T-cell (primary cell): Measurements from ENCODE around the gene NUMB. TPM values are rescaled to one million over a fixed set of nuclear protein-coding genes. Genes with fewer than 3 reads are reported as not detected.

Experiments
- ATAC-seq, 4 experiments: fragments of 200-7000 bp in 3 of 4; fragments of 150-1000 bp in 1 of 4; cut with Tn5 transposase; replicated peaks in 1 of 4; 1 replicate in 3 of 4; 2 replicates in 1 of 4; pipeline ENCODE4 v1.10.0; 2021; ENCODE audit warnings: moderate library complexity in 3 of 4, mild to moderate bottlenecking in 2 of 4, moderate number of reproducible peaks in 1 of 4
- CTCF ChIA-PET, 2 donors: fragments of 300-600 bp; sonication (Branson Sonifier 250); formaldehyde crosslinking; loops; one replicate each; lab custom pipeline; 2022; ENCODE audit warnings: antibody characterized with exemption in 2 of 2; lab: Charles Lee
- POLR2A ChIA-PET, 2 donors: fragments of 300-600 bp; sonication (Branson Sonifier 250); formaldehyde crosslinking; loops; one replicate each; lab custom pipeline; 2022; ENCODE audit warnings: antibody characterized with exemption in 2 of 2; lab: Charles Lee
- DNase-seq, 35 experiments: peaks; one replicate each; pipeline versions ENCODE4 v3.0.0 to v3.0.0-alpha.2; 2013 to 2023
- H3K27ac ChIP-seq: one replicate; pipeline ENCODE4 v1.5.1; 2013; ENCODE audit warnings: low read length
- H3K27me3 ChIP-seq, 2 experiments: replicated peaks in 1 of 2; 1 replicate in 1 of 2; 2 replicates in 1 of 2; pipeline versions ENCODE4 v1.6.1 to v1.7.0; 2013; ENCODE audit warnings: low read length in 1 of 2, mixed read lengths in 1 of 2; ENCODE audit not compliant: control insufficient read depth in 2 of 2, insufficient read depth in 2 of 2; ENCODE audit errors: extremely low read depth in 1 of 2
- H3K36me3 ChIP-seq, 2 donors: 1 replicate in 1 of 2; 2 replicates in 1 of 2; pipeline versions ENCODE4 v1.6.1 to v1.7.0; 2013; ENCODE audit warnings: low read length in 1 of 2; ENCODE audit not compliant: control insufficient read depth in 2 of 2, insufficient read depth in 1 of 2; ENCODE audit errors: extremely low read depth in 1 of 2
- H3K4me1 ChIP-seq, 2 experiments: 1 replicate in 1 of 2; 2 replicates in 1 of 2; pipeline versions ENCODE4 v1.6.1 to v1.7.0; 2013; ENCODE audit warnings: low read length in 2 of 2, mixed read lengths in 1 of 2; ENCODE audit not compliant: insufficient read depth in 2 of 2, control insufficient read depth in 1 of 2; ENCODE audit errors: extremely low read depth in 1 of 2
- H3K4me3 ChIP-seq, 2 donors: 1 replicate in 1 of 2; 2 replicates in 1 of 2; pipeline versions ENCODE4 v1.5.1 to v1.7.0; 2013; ENCODE audit warnings: mild to moderate bottlenecking in 2 of 2, low read length in 1 of 2, moderate library complexity in 1 of 2; ENCODE audit not compliant: control insufficient read depth in 1 of 2; ENCODE audit errors: extremely low read depth in 1 of 2
- H3K9me3 ChIP-seq: 2 replicates; pipeline ENCODE4 v1.7.0; 2013
- H3K27ac Mint-ChIP-seq, 2 donors: one replicate each; pipeline ENCODE4 v1.8.0; 2020 to 2021; ENCODE audit warnings: mild to moderate bottlenecking in 2 of 2, mixed read lengths in 2 of 2
- H3K27me3 Mint-ChIP-seq, 2 donors: one replicate each; pipeline ENCODE4 v1.8.0; 2021 to 2022; ENCODE audit warnings: mixed read lengths in 2 of 2
- H3K36me3 Mint-ChIP-seq: one replicate; pipeline ENCODE4 v1.8.0; 2021; ENCODE audit warnings: mixed read lengths
- H3K4me1 Mint-ChIP-seq, 3 donors: one replicate each; pipeline ENCODE4 v1.8.0; 2020 to 2022; ENCODE audit warnings: mixed read lengths in 3 of 3, mild to moderate bottlenecking in 1 of 3
- H3K4me3 Mint-ChIP-seq, 3 donors: one replicate each; pipeline ENCODE4 v1.8.0; 2020 to 2022; ENCODE audit warnings: mild to moderate bottlenecking in 3 of 3, mixed read lengths in 3 of 3, moderate library complexity in 3 of 3
- H3K9me3 Mint-ChIP-seq, 3 donors: one replicate each; pipeline ENCODE4 v1.8.0; 2020 to 2022; ENCODE audit warnings: mixed read lengths in 3 of 3
- WGBS: methylation state at CpG from one replicate; pipeline ENCODE4 v1.1.5; 2013; ENCODE audit warnings: missing lambda C conversion rate; ENCODE audit not compliant: insufficient coverage; 5-methylcytosine and 5-hydroxymethylcytosine counted together
- total RNA-seq, 35 experiments: library from RNA in 6 of 35; stranded (reverse) in 6 of 35; fragments of 120-200 nt in 1 of 35; gene quantifications; one replicate each; pipeline versions ENCODE4 v1.2.1 to v1.2.4 and lab custom pipeline; 2013 to 2026

The NUMB gene
- total RNA-seq, 5 donors from 2014 or later (not counting 1 experiment from before 2014, with no cell fraction given) = 45.1 to 52.6 (median 49.1) TPM

- ChIA-PET POLR2A (no interaction called here), CTCF (no interaction called here)
- Histone ChIP-seq H3K27me3 (peaks cover 0 to 50% of the 10 kb centered on the region in 2 experiments), H3K9me3 (no peaks in the 10 kb centered on the region), H3K4me3 (no peak overlapping the region), H3K27ac (no peak overlapping the region), H3K36me3 (no peaks in the 10 kb centered on the region), H3K4me1 (peaks cover 0 to 8% of the 10 kb centered on the region in 2 experiments)
- ATAC-seq = no peak
- Mint-ChIP-seq H3K4me3 (no peak overlapping the region), H3K27me3 (peaks cover 14 to 16% of the 10 kb centered on the region in 2 donors), H3K4me1 (peaks cover 12 to 14% (median 13%) of the 10 kb centered on the region in 3 donors), H3K9me3 (no peaks in the 10 kb centered on the region), H3K36me3 (no peaks in the 10 kb centered on the region), H3K27ac (no peak overlapping the region)
- WGBS = 81% methylated on average over 2 of the region's 3 CpGs
- no peak for DNase-seq
Measured at GRCh38 chr14:73265721-73266046, 192.7 kb downstream of the NUMB start.

- DNase-seq (no peak), ATAC-seq (no peak)
- Mint-ChIP-seq H3K27ac (no peak overlapping the region), H3K4me3 (no peak overlapping the region), H3K4me1 (peaks cover 7 to 8% (median 7%) of the 10 kb centered on the region in 3 donors), H3K9me3 (no peaks in the 10 kb centered on the region), H3K36me3 (no peaks in the 10 kb centered on the region), H3K27me3 (peaks cover 14 to 16% of the 10 kb centered on the region in 2 donors)
- WGBS = 94% methylated on average over 12 of the region's 18 CpGs
- ChIA-PET POLR2A (interaction anchor here in 1 of 2 donors (0.6 kb wide), 1 partner anchor 1305 kb away, joined by 3 read pairs; no protein-coding TSS in a partner anchor), CTCF (interaction anchor here in 1 of 2 donors (0.6 kb wide), 2 partner anchors 179 to 468 kb away, joined by 3 to 4 read pairs; no protein-coding TSS in a partner anchor)
- Histone ChIP-seq H3K27me3 (peaks cover 0 to 53% of the 10 kb centered on the region in 2 experiments), H3K9me3 (no peaks in the 10 kb centered on the region), H3K4me3 (no peak overlapping the region), H3K27ac (no peak overlapping the region), H3K4me1 (peaks cover 0 to 5% of the 10 kb centered on the region in 2 experiments), H3K36me3 (no peaks in the 10 kb centered on the region)
Measured at GRCh38 chr14:73264885-73265720, 193.2 kb downstream of the NUMB start.

GRCh38 chr14:73264080-73264884, 194.1 kb downstream of the NUMB start:
- Mint-ChIP-seq H3K4me3 (no peak overlapping the region), H3K27me3 (peaks cover 14% of the 10 kb centered on the region in 2 donors), H3K27ac (no peak overlapping the region), H3K36me3 (no peaks in the 10 kb centered on the region), H3K4me1 (peaks cover 1 to 3% (median 3%) of the 10 kb centered on the region in 3 donors), H3K9me3 (no peaks in the 10 kb centered on the region)
- Histone ChIP-seq H3K36me3 (no peaks in the 10 kb centered on the region), H3K9me3 (no peaks in the 10 kb centered on the region), H3K27ac (no peak overlapping the region), H3K27me3 (peaks cover 0 to 56% of the 10 kb centered on the region in 2 experiments), H3K4me1 (no peaks in the 10 kb centered on the region), H3K4me3 (no peak overlapping the region)
- ATAC-seq = no peak
- CTCF ChIA-PET = interaction anchor here in 1 of 2 donors (0.6 kb wide), 2 partner anchors 179 to 469 kb away, joined by 3 to 4 read pairs; no protein-coding TSS in a partner anchor
- POLR2A ChIA-PET = interaction anchor here in 1 of 2 donors (0.6 kb wide), 1 partner anchor 1306 kb away, joined by 3 read pairs; no protein-coding TSS in a partner anchor
- no peak for DNase-seq
- 87% methylated on average over 16 of the region's 23 CpGs for WGBS

GRCh38 chr14:73263606-73264005, 194.7 kb downstream of the NUMB start:
- Histone ChIP-seq H3K4me1 (no peaks in the 10 kb centered on the region), H3K4me3 (no peak overlapping the region), H3K36me3 (no peaks in the 10 kb centered on the region), H3K27ac (no peak overlapping the region), H3K9me3 (no peaks in the 10 kb centered on the region), H3K27me3 (peaks cover 0 to 56% of the 10 kb centered on the region in 2 experiments)
- H3K27me3 Mint-ChIP-seq = peaks cover 8 to 14% of the 10 kb centered on the region in 2 donors
- ATAC-seq = no peak
- H3K27ac Mint-ChIP-seq = no peak overlapping the region
- CTCF ChIA-PET = no interaction called here
- H3K36me3 Mint-ChIP-seq = no peaks in the 10 kb centered on the region
- H3K4me1 Mint-ChIP-seq = no peaks in the 10 kb centered on the region
- WGBS = 81% methylated on average over 3 of the region's 7 CpGs
- DNase-seq = no peak
- H3K4me3 Mint-ChIP-seq = no peak overlapping the region
- POLR2A ChIA-PET = no interaction called here
- no peaks in the 10 kb centered on the region for H3K9me3 Mint-ChIP-seq

- Histone ChIP-seq H3K4me1 (no peaks in the 10 kb centered on the region), H3K36me3 (no peaks in the 10 kb centered on the region), H3K27me3 (peaks cover 0 to 51% of the 10 kb centered on the region in 2 experiments), H3K27ac (no peak overlapping the region), H3K9me3 (no peaks in the 10 kb centered on the region), H3K4me3 (no peak overlapping the region)
- Mint-ChIP-seq H3K4me3 (no peak overlapping the region), H3K27ac (no peak overlapping the region), H3K9me3 (no peaks in the 10 kb centered on the region), H3K36me3 (no peaks in the 10 kb centered on the region), H3K27me3 (peaks cover 4 to 14% of the 10 kb centered on the region in 2 donors), H3K4me1 (peaks cover 0 to 3% (median 0%) of the 10 kb centered on the region in 3 donors)
- DNase-seq = no peak
- ATAC-seq = no peak
- CTCF ChIA-PET = no interaction called here
- POLR2A ChIA-PET = no interaction called here
- 88% methylated on average over 16 of the region's 20 CpGs for WGBS
Measured at GRCh38 chr14:73262427-73263183, 195.7 kb downstream of the NUMB start.
